Hepatic stellate cell (primary cell): ENCODE measurements around the gene APBA1.
"Not testable (repeated sequence)": the region's sequence is repeated elsewhere in the genome, so short reads cannot be mapped to it uniquely, and the experiment has no call there.

Experiments
- DNase-seq: peaks from one replicate; pipeline ENCODE4 v3.0.0; 2011; ENCODE audit warnings: low spot score

The APBA1 gene

GRCh38 chr9:69440254-69440955 lies 231.8 kb downstream of the APBA1 start:
- DNase-seq, result not testable (repeated sequence)

DNA sequence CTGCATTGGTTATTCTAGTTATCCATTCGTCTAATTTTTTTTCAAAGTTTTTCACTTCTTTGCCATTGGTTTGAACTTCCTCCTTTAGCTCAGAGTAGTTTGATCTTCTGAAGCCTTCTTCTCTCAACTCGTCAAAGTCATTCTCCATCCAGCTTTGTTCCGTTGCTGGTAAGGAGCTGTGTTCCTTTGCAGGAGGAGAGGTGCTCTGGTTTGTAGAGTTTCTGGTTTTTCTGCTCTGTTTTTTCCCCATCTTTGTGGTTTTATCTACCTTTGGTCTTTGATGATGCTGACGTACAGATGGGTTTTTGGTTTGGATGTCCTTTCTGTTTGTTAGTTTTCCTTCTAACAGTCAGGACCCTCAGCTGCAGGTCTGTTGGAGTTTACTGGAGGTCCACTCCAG lies 232.5 kb downstream of the APBA1 start:
- not testable (repeated sequence) for DNase-seq

DNA sequence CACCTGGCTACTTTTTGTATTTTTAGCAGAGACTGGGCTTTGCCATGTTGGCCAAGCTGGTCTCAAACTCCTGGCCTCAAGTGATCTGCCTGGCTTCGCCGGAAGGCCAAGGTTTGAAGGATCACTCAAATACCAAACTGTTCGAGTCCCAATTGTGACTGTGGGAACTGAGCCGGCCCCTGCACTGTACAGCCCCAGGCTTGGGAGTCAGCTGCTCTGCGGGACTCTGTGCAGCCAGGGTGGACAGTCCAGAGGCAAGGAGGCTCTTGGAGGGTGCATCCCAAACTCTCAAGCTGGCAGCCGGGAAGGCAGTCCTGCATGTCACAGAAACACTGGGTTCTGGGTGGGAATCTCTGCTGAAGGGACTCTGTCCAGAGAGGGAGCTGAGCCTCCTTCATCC lies 238.2 kb downstream of the APBA1 start:
- no peak for DNase-seq

DNA sequence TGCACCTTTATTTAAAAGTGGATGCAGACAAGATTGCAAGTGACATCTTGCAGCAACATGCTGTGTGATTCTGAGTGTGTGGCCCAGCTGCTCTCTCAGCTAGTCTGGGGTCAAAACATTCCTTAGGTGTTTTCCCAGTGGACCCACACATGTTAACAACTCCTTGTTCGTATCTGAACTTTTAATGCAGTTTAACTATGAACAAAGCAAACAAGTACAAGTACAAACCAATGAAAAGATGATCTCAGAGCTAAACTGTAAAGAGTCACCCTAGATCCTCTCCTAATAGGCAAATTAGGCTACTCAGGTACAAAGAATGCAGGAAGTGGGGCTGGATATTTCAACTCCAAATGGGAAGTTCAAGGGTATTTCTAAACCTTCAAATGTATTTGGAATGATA lies 238.8 kb downstream of the APBA1 start:
- DNase-seq, result peak; percentile 40

DNA sequence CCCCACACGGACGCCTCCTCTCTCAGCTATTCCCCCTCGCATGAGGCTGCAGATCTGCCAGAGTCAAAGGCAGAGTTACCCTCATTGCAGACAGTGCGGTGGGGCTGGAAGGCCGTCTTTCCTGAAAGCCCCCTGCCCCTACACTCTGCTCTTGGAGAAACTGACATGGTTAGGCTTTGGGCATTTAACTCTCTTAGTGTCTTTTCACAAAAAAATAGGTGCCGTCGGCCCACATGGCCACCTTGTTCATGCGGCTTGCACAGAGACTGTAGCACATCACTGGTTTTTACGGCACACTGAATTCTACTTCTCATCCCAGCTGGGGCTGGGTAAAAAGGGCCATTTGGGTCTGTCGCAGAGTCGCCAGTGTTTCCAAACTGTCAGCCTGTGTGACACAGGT lies 239.5 kb downstream of the APBA1 start:
- no peak for DNase-seq

DNA sequence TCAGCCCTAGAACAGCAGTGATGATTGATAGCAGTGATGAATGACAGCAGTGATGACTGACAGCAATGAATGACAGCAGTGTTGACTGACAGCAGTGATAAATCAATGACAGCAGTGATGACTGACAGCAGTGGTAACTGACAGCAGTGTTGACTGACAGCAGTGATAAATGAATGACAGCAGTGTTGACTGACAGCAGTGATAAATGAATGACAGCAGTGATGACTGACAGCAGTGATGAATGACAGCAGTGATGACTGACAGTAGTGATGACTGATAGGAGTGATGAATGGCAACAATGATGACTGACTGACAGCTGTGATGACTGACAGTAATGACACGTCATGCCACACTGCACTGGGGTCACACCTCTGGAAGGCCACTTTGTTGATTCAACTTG lies 240.4 kb downstream of the APBA1 start:
- DNase-seq, result no peak

GRCh38 chr9:69431203-69431602 lies 241.0 kb downstream of the APBA1 start:
- no peak for DNase-seq

GRCh38 chr9:69430206-69430605 lies 242.0 kb downstream of the APBA1 start:
- DNase-seq, result no peak

DNA sequence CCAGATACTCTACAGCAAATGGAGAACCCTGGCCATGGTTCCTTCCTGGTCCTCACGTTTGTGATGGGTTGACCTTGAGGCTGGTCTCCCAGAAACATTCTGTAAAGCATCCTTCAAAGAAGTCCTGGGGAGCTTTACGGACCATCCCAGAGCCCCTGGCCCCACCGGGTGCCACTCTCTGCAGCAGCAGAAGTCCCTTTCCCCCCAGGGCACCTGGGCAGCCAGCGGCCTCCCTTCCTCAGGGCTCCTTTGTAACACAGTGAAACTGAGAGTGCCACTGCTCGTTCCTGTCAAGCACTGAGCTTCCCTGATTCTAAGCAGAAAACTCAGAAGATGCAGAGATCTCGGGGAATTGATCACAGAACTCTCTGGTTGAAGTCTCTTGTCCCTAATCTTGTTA lies 242.9 kb downstream of the APBA1 start:
- DNase-seq, result no peak

DNA sequence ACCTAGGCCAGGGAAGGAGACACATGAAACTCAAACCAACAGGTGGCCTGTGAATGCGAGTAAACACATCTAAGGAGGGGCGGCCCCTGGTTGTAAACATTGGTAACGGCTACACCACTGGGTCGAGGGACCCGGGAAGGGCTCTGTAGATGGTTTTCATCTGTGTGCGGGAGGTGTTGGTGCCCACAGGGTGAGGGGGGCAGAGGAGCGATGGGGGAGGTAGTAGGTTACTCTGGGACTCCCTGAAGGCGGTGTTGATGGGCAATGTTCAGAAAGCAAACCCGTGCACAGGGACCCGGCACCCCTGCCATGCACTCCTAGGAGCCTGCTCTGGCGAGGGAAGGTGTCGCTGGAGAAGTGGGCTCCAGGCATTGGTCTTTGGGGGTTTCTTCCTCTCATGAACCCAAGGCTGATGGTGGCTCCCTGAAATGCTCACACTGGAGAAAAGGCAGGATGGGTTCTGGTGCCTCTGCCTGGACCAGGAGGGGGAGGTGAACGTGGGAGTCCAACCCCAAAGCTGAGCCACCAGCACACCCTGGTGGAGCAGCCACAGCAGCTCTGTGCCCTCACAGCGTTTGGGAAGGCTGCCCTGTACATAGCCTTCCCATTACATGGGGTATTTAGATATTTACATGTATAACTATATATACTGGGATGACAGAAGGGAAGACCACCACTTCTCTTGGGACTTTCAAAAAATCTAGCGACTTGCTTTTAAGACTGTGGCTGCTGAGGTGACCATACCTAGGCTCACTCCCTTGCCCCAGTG lies 244.0 kb downstream of the APBA1 start:
- DNase-seq, result no peak

GRCh38 chr9:69427286-69427685 lies 244.9 kb downstream of the APBA1 start:
- DNase-seq, result no peak

DNA sequence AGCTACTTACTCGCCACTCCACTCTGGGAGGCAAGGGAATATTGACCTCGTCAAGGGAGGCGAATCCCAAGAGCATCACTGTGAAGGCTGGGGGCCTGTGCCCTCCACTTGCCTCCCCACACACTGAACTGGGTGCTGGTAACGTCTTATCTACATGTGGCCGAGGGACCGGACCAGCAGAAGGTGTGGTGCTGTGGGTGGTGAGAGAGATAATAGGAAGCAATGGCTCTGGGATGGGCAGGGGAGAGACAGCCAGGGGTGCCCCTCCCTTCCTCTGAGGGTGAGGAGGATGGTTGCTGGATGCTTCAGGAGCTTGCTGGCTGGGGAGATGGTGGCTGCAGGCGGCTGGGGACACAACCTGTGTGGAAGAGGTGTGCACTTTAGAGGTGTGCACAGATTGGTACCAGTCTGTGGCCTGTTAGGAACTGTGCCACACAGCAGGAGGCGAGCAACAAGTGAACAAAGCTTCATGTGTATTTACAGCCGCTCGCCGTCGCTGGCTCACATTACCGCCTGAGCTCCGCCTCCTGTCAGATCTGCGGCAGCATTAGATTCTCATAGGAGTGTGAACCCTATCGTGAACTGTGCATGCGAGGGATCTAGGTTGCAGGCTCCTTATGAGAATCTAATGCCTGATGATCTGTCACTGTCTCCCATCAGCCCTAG lies 246.9 kb downstream of the APBA1 start:
- no peak for DNase-seq

DNA sequence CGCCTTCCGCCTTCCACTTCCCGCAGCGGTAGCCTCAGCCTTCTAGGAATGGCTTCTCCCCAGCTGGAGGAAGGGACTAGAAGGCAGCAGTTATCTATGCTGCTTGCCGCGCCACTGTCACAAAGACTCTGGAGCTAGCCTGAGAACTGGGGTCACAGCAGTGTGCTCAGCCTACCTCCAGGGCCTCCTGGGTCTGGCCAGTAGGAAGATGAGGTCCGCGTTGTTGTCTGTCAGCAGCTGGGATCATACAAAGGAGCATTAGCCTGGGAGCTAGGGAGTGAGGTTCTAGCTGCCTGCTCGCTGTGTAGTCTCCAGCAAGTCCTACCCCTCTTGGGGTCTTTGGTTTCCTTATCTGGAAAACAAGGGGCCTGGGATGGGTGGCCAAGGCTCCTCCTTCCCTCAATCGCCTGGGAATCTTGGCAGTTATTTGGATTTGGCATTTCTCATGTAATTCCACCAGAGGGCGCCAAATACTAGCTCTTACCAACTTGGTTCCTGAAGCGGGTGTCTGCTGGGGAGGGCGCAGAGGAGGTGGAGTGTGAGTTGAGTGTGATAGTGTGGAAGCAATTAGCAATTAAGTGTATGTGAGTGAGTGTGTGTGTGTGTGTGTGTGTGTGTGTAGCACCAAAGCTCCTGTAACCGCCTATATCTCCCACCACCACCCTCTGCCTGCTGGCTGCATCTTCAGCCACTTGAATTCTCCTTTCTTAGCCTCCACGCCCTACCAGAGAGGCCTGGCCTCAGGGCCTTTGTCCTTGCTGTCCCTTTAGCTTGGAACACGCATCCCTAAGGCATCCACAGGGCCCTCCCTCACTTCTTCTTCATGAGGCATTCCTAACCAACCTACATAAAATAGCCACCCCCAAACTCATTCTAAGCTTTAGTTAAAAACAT lies 250.0 kb downstream of the APBA1 start:
- peak; percentile 81 for DNase-seq

- DNase-seq, result no peak
These were observed 251.4 kb downstream of the APBA1 start for GRCh38 chr9:69420611-69421270.

GRCh38 chr9:69412741-69413150 lies 259.4 kb downstream of the APBA1 start:
- peak; percentile 77 for DNase-seq

DNA sequence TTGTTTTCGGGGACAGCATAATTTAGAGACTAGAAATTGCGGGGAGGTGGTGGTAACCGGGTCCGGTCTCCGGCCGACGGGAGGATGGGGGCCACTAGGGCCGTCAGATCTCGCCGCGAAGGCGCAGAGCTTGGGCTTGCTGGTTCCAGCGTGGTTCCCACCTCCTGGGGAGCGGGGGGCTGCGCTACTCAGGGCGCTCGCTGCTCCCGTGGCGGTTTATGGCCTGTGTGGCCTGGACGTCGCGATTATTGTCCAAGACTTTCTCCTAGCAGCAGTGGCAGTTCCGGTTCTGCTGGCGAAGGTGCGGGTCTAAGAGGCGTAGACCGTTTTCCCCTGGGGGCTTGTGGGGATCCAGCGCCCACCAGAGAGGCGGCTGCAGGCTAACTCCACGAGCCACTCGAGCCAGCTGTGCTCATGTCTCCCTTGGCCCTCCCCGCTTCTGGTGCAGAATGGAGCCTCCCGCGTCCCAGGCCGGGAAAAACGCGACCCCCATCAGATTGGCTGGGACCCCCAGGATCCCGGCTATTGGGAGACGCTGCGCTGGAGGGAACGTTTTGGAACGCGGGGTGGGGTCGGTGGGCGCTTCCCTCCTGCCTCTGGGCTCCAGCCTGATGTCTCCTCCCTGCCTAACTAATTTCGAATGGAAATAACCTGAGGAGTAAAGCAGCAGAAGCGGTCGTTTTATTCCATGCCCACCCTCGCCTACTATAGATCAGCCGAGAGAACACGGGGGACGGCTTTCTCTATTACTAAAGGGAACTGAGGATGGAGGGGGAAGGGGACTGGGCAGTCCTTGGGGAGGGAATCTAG lies 260.0 kb downstream of the APBA1 start:
- DNase-seq, result no peak

GRCh38 chr9:69411246-69411645 lies 260.9 kb downstream of the APBA1 start:
- no peak for DNase-seq

DNA sequence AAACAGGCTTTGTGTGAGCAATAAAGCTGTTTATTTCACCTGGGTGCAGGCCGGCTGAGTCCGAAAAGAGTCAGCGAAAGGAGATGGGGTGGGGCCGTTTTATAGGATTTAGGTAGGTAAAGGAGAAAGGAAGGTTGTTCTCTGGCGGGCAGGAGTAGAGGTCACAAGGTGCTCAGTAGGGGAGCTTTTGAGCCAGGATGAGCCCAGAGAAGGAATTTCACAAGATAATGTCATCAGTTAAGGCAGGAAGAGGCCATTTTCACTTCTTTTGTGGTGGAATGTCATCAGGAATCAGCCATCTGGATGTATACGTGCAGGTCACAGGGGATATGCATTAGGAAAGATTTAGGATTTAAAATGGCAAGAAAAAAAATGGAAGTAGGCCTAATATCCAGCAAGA lies 262.2 kb downstream of the APBA1 start:
- DNase-seq, result not testable (repeated sequence)

- no peak for DNase-seq
These were observed 271.7 kb downstream of the APBA1 start for GRCh38 chr9:69400470-69400869.

DNA sequence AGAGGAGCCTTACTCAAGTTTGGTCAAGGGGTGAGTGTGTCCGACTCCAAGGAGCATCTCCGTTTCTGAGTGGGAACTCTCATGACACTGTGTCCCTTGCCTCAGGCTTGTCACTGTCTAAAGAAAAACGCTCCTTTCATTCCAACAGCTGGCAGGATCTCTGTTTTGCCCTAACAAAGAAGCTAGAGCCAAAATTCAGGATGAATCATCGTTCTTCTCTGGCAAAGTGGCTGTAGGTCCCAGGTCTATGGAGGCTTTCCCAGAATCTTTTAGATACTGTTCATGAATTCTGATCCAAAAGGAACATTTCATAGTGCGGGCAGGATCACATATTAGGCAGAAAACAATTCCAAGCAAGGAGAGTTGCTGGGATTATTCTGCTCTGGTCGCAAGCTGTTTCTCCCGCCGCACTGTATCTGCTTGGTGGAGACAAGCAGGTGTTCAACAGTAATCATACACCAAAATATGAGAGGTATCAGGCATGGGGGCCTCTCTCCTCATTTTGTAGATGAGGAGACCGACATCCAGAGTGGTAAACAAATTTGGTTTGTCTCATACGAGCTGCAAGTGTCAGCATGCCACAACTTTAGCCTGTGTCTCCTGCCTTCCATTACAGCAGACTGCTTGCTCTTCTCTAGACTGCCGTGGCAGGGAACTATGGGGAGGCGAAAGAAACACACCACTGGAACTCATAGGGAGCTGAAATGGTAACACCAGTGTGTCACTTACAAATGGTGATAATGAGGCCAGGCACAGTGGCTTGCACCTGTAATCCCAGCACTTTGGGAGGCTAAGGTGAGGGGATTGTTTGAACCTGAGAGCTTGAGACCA lies 274.6 kb downstream of the APBA1 start:
- no peak for DNase-seq
